Measurements from ENCODE around the gene ANKS1B.

ANKS1B gene

GRCh38 chr12:99553461-99553860, 431.3 kb downstream of the ANKS1B start:
- ATAC-seq: no peak

- no peak for ATAC-seq
These were observed 432.7 kb downstream of the ANKS1B start for GRCh38 chr12:99552022-99552421.

- ATAC-seq: no peak
These were observed 435.1 kb downstream of the ANKS1B start for GRCh38 chr12:99549651-99550050.

GRCh38 chr12:99549196-99549595, 435.5 kb downstream of the ANKS1B start:
- no peak for ATAC-seq

- no peak for ATAC-seq
These were observed 440.3 kb downstream of the ANKS1B start for GRCh38 chr12:99544457-99544856.

- ATAC-seq: no peak
These were observed 454.8 kb downstream of the ANKS1B start for GRCh38 chr12:99529966-99530365.

GRCh38 chr12:99528478-99528877, 456.3 kb downstream of the ANKS1B start:
- ATAC-seq: no peak

- ATAC-seq: no peak
These were observed 460.9 kb downstream of the ANKS1B start for GRCh38 chr12:99523853-99524252.

- ATAC-seq: no peak
These were observed 462.3 kb downstream of the ANKS1B start for GRCh38 chr12:99522456-99522855.

GRCh38 chr12:99521664-99522063, 463.1 kb downstream of the ANKS1B start:
- ATAC-seq: no peak

GRCh38 chr12:99513066-99513465, 471.7 kb downstream of the ANKS1B start:
- ATAC-seq: no peak

GRCh38 chr12:99505805-99506204, 478.9 kb downstream of the ANKS1B start:
- no peak for ATAC-seq

- no peak for ATAC-seq
These were observed 486.0 kb downstream of the ANKS1B start for GRCh38 chr12:99498756-99499155.

GRCh38 chr12:99495799-99496198, 488.9 kb downstream of the ANKS1B start:
- no peak for ATAC-seq

GRCh38 chr12:99493197-99493596, 491.5 kb downstream of the ANKS1B start:
- no peak for ATAC-seq

- no peak for ATAC-seq
These were observed 498.5 kb downstream of the ANKS1B start for GRCh38 chr12:99486277-99486676.

GRCh38 chr12:99479149-99479548, 505.6 kb downstream of the ANKS1B start:
- ATAC-seq: no peak

- no peak for ATAC-seq
These were observed 507.8 kb downstream of the ANKS1B start for GRCh38 chr12:99476956-99477355.

- ATAC-seq: no peak
These were observed 529.2 kb downstream of the ANKS1B start for GRCh38 chr12:99455350-99456035.

- ATAC-seq: no peak
These were observed 530.1 kb downstream of the ANKS1B start for GRCh38 chr12:99454539-99455172.

GRCh38 chr12:99453836-99454538, 530.7 kb downstream of the ANKS1B start:
- no peak for ATAC-seq

- no peak for ATAC-seq
These were observed 534.6 kb downstream of the ANKS1B start for GRCh38 chr12:99450036-99450630.

GRCh38 chr12:99444859-99445316, 539.8 kb downstream of the ANKS1B start:
- peak; percentile 48 to 60 for ATAC-seq

Data from activated CD4-positive, CD25-positive, alpha-beta regulatory T cell treated with anti-CD3 and anti-CD28 coated beads, Interleukin-2, amount 50 U/mL, for 24 hours (primary cell).